ENCODE measurements around the gene RAB13.
"Not testable (repeated sequence)": the region's sequence is repeated elsewhere in the genome, so short reads cannot be mapped to it uniquely, and the experiment has no call there.

Gene RAB13

DNA sequence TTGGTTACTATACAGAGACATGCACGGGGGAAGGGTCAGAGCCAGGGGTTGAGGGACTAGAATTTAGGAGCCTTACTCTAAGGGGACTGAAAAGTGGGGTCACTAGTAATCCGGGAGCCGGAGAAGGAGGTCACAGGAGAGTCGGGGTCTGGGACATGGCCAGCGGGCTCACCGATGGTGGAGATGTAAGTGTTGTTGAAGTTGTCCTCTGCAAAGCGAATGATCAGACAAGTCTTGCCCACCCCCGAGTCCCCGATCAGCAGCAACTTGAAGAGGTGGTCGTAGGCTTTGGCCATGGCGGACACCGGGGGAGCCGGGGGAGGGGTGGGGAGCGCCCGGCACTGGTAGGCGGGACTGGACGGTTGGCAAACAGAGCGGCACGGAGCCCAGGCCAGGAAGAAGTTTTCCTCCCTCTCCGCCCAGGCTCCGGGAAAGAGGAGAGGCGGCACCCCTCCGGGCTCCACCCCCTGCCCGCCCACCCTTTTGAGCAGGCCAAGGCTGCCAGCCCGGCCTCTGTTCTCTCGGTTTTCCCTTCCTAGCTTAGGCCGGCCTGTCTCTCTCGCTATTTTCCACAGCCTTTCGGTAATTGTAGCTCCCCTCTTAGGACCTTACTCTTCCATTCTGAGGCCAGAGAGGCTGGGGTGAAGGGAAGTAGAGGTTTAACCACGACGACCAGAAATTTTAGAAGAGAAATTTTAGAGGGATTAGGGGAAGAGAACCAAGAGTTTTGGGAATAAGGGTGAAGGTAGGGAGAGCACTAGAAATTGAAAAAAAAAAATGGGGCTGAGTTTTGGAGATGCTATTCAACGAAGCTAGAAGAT lies at the start of gene RAB13:
RAB13 (minus strand) TSS at position 399 of the 821 bp plus-strand sequence; CDS start at position 296, 103 bp downstream.
- Mint-ChIP-seq H3K9me3 (no peaks in the 10 kb centered on the region), H3K4me1 (peaks cover 27% of the 10 kb centered on the region), H3K27ac (peak within 1 kb of the TSS; percentile 80 to 96 (median 90)), H3K27me3 (ENCODE audit: low read depth) (no peaks in the 10 kb centered on the region), H3K4me3 (peak within 1 kb of the TSS; percentile 91 to 97 (median 96)), H3K36me3 (ENCODE audit: low read depth) (peaks cover 25% of the 10 kb centered on the region)
- TF ChIP-seq, protein P1, sequence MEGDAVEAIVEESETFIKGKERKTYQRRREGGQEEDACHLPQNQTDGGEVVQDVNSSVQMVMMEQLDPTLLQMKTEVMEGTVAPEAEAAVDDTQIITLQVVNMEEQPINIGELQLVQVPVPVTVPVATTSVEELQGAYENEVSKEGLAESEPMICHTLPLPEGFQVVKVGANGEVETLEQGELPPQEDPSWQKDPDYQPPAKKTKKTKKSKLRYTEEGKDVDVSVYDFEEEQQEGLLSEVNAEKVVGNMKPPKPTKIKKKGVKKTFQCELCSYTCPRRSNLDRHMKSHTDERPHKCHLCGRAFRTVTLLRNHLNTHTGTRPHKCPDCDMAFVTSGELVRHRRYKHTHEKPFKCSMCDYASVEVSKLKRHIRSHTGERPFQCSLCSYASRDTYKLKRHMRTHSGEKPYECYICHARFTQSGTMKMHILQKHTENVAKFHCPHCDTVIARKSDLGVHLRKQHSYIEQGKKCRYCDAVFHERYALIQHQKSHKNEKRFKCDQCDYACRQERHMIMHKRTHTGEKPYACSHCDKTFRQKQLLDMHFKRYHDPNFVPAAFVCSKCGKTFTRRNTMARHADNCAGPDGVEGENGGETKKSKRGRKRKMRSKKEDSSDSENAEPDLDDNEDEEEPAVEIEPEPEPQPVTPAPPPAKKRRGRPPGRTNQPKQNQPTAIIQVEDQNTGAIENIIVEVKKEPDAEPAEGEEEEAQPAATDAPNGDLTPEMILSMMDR (IDR thresholded peaks at IDR 0.05; ENCODE audit: unreplicated experiment in 3 of 3): no peak

DNA sequence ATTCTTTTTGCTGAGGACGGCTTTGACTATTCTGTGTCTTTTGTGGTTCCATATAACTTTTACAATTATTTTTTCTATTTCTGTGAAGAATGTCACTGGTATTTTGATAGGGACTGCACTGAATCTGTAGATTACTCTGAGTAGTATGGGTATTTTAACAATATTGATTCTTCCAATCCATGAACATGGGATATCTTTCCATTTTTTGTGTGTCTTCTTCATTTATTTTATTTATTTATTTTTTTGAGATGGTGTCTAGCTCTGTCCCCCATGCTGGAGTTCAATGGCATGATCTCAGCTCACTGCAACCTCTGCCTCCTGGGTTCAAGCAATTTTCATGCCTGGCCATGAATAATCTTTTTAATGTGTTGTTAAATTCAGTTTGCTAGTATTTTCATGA lies 47.6 kb upstream of the RAB13 start:
- not testable (repeated sequence) for H3K27me3 Mint-ChIP-seq (ENCODE audit: low read depth)

DNA sequence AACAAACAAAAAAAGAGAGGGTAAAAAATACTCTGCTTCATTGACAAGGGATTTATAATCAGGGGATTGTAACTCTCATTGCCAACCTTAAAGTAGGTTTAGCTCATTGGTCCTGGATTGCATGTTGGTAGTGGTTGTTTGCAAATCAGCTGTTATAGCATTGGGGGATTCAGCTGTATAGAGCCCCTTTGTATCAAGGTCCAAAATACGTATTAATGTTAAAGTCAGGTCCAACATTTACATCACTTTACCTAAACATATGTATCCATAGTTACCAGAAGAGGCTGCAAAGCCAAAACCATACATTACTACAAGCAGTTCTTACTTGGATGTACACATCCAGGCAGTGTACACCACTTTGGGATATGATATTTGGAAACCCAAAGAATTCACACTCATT lies 33.8 kb upstream of the RAB13 start:
- no peaks in the 10 kb centered on the region for H3K9me3 Mint-ChIP-seq
- H3K4me3 Mint-ChIP-seq: no peak overlapping the region

More for the DNA sequence above, 47.6 kb upstream of the RAB13 start:
- not testable (repeated sequence) for H3K27ac Mint-ChIP-seq; H3K4me3 Mint-ChIP-seq; H3K36me3 Mint-ChIP-seq (ENCODE audit: low read depth); H3K4me1 Mint-ChIP-seq
- H3K9me3 Mint-ChIP-seq: peaks cover 10% of the 10 kb centered on the region

DNA sequence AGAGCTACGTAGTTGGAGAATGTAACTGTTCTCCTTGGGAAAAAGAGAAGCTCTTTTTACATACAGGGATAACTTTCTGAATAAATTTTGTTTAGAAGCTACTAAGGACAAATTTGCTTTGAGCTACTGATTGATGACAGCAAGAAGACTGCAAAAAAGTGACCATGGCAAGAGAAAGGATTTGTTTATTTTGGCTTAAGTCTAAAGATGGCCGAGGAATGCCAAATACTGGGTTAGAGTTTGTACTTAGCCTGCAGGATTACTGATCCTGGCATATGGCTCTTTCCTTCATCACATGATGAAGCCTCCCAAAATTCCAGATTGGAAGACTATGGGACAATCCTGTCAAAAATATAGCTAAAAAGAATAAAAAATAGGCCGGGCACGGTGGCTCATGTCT lies 33.1 kb upstream of the RAB13 start:
- Mint-ChIP-seq H3K27ac (peak overlapping the region in 1 of 3 experiments; percentile 32), H3K4me3 (no peak overlapping the region), H3K9me3 (no peaks in the 10 kb centered on the region), H3K36me3 (ENCODE audit: low read depth) (no peaks in the 10 kb centered on the region), H3K27me3 (ENCODE audit: low read depth) (no peaks in the 10 kb centered on the region), H3K4me1 (peaks cover 9% of the 10 kb centered on the region)
- TF ChIP-seq, protein P1 (IDR thresholded peaks at IDR 0.05; ENCODE audit: unreplicated experiment in 3 of 3): no peak

More for the DNA sequence above, 33.8 kb upstream of the RAB13 start:
- peaks cover 4% of the 10 kb centered on the region for H3K27me3 Mint-ChIP-seq (ENCODE audit: low read depth)
- TF ChIP-seq, protein P1 (IDR thresholded peaks at IDR 0.05; ENCODE audit: unreplicated experiment in 3 of 3): no peak
- no peaks in the 10 kb centered on the region for H3K36me3 Mint-ChIP-seq (ENCODE audit: low read depth)
- H3K27ac Mint-ChIP-seq: no peak overlapping the region
- peaks cover 9% of the 10 kb centered on the region for H3K4me1 Mint-ChIP-seq

DNA sequence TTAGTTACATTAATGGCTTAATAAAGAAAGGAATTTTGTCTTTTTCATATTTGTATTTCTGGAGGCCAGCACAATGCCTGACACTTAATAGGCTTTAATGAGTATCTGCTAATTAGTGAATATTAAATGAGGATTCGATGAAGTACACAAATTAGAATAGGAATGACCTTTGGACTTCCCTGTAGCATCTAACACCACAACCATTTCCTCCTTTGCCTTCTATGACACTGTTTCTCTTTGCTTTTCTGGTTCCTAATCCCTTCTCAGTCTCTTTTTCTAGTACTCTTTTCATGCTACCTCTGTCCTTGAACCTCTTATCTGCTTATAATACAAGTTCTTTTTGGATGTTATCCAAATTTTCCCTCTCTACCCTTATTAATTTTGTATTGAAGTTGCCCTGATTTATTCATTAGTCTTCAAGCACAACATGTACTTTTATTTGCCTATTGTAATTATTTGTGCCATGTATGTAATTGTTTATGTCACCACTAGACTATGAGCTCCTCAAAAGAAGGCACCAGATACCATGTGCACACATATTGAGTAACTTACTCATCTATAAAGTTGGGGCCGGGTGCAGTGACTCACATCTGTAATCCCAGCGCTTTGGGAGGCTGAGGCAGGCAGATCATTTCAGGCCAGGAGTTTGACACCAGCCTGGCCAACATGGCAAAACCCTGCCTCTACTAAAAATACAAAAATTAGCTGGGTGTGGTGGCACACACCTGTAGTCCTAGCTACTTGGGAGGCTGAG lies 28.2 kb upstream of the RAB13 start:
- peaks cover 9% of the 10 kb centered on the region for H3K4me1 Mint-ChIP-seq
- H3K4me3 Mint-ChIP-seq: no peak overlapping the region
- TF ChIP-seq, protein P1 (IDR thresholded peaks at IDR 0.05; ENCODE audit: unreplicated experiment in 3 of 3): no peak
- no peaks in the 10 kb centered on the region for H3K9me3 Mint-ChIP-seq
- no peaks in the 10 kb centered on the region for H3K27me3 Mint-ChIP-seq (ENCODE audit: low read depth)
- no peak overlapping the region for H3K27ac Mint-ChIP-seq
- H3K36me3 Mint-ChIP-seq (ENCODE audit: low read depth): no peaks in the 10 kb centered on the region

DNA sequence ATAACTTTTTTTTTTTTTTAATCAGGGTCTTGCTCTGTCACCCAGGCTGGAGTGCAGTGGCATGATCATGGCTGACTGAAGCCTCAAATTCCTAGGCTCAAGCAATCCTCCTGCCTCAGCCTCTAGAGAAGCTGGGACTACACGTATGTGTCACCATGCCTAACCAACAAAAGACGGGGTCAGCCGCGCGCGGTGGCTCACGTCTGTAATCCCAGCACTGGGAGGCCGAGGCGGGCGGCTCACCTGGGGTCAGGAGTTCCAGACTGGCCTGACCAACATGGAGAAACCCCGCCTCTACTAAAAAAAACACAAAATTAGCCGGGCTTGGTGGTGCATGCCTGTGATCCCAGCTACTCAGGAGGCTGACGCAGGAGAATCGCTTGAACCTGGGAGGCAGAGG lies 26.4 kb upstream of the RAB13 start:
- H3K27me3 Mint-ChIP-seq (ENCODE audit: low read depth); H3K36me3 Mint-ChIP-seq (ENCODE audit: low read depth); H3K4me1 Mint-ChIP-seq; H3K27ac Mint-ChIP-seq; H3K9me3 Mint-ChIP-seq; H3K4me3 Mint-ChIP-seq: not testable (repeated sequence)

Data from nephron (organoid).